Body of pancreas (tissue), 4 donors: Measurements from ENCODE around the gene CSGALNACT2. TPM values are rescaled to one million over a fixed set of nuclear protein-coding genes. Genes with fewer than 3 reads are reported as not detected.

Experiments used
- ATAC-seq: fragments of 150-250 bp; one replicate; pipeline ENCODE4 v1.9.1; 2016
- DNase-seq, 4 donors: peaks; one replicate each; pipeline ENCODE4 v3.0.0-alpha.2; 2019
- H3K27ac ChIP-seq, 4 donors: fragments of 200-600 bp; sonication (generic); 1 replicate in 3 of 4; 2 replicates in 1 of 4; pipeline versions ENCODE4 v1.5.1 to v1.6.1; 2016 to 2019; ENCODE audit warnings: mild to moderate bottlenecking in 1 of 4, mixed read lengths in 1 of 4, moderate library complexity in 1 of 4
- H3K27me3 ChIP-seq, 2 donors: fragments of 200-600 bp; sonication (generic); one replicate each; pipeline ENCODE4 v1.6.0; 2016; ENCODE audit warnings: mild to moderate bottlenecking in 1 of 2
- H3K36me3 ChIP-seq, 2 donors: fragments of 200-600 bp; sonication (generic); replicated peaks in 1 of 2; 2 replicates each; pipeline ENCODE4 v1.5.1; 2016; ENCODE audit warnings: low read depth in 2 of 2; ENCODE audit not compliant: insufficient read depth in 1 of 2
- H3K4me1 ChIP-seq: fragments of 200-600 bp; sonication (generic); one replicate; pipeline ENCODE4 v1.6.0; 2016
- H3K4me3 ChIP-seq, 2 donors: fragments of 200-600 bp; sonication (generic); 1 replicate in 1 of 2; 2 replicates in 1 of 2; pipeline ENCODE4 v1.5.1; 2016 to 2019
- H3K9me3 ChIP-seq, 3 donors: fragments of 200-600 bp; sonication (generic); 1 replicate in 2 of 3; 2 replicates in 1 of 3; pipeline ENCODE4 v1.5.1; 2016
- CTCF ChIP-seq, 7 experiments: fragments of 450-650 bp in 4 of 7; fragments of 200-600 bp in 3 of 7; sonication (generic) in 3 of 7; IDR thresholded peaks; one replicate each; pipeline ENCODE4 v1.5.1; 2016 to 2019; ENCODE audit warnings: antibody characterized with exemption in 7 of 7
- POLR2A ChIP-seq, 3 donors: fragments of 450-650 bp; IDR thresholded peaks; one replicate each; pipeline ENCODE4 v1.6.1; 2016; ENCODE audit warnings: antibody characterized with exemption in 3 of 3, mild to moderate bottlenecking in 2 of 3
- WGBS, 2 donors: methylation state at CpG; one replicate each; pipeline ENCODE4 v1.1.5; 2017; 5-methylcytosine and 5-hydroxymethylcytosine counted together
- intact Hi-C: fragments of 100-400 bp; cut with DNase I; formaldehyde crosslinking; loops from one replicate; pipeline ENCODE4 v1.15.1; 2023
- total RNA-seq, 2 donors: library from RNA; depleted of rRNA; stranded (reverse); fragments of >200 nt; gene quantifications; one replicate each; pipeline ENCODE4 v1.1.0, GENCODE V29; 2016

The CSGALNACT2 gene
- total RNA-seq, 2 donors from 2014 or later, result 6.9 to 9.6 TPM

GRCh38 chr10:43117031-43117776, 21.0 kb upstream of the CSGALNACT2 start:
- Histone ChIP-seq H3K4me1 (no peaks in the 10 kb centered on the region), H3K36me3 (no peaks in the 10 kb centered on the region), H3K27me3 (no peaks in the 10 kb centered on the region), H3K27ac (no peak overlapping the region), H3K9me3 (no peaks in the 10 kb centered on the region), H3K4me3 (no peak overlapping the region)
- DNase-seq (no peak), ATAC-seq (no peak)
- TF ChIP-seq POLR2A (IDR thresholded peaks at IDR 0.05) (no peak), CTCF (IDR thresholded peaks at IDR 0.05) (no peak)
- WGBS, 2 donors, result 25 to 78% methylated on average over 2 to 9 of the region's 9 CpGs
- intact Hi-C loops, result no loop called here

- H3K4me3 ChIP-seq, result no peak overlapping the region
- no peaks in the 10 kb centered on the region for H3K4me1 ChIP-seq
- intact Hi-C loops, result no loop called here
- no peaks in the 10 kb centered on the region for H3K27me3 ChIP-seq
- H3K27ac ChIP-seq, result no peak overlapping the region
- ATAC-seq (no peak), DNase-seq (no peak)
- WGBS, 2 donors, result 84 to 88% methylated on average over 10 to 18 of the region's 18 CpGs
- no peaks in the 10 kb centered on the region for H3K36me3 ChIP-seq
- TF ChIP-seq CTCF (IDR thresholded peaks at IDR 0.05) (no peak), POLR2A (IDR thresholded peaks at IDR 0.05) (no peak)
- no peaks in the 10 kb centered on the region for H3K9me3 ChIP-seq
Measured at GRCh38 chr10:43117777-43118583, 20.3 kb upstream of the CSGALNACT2 start.

- Histone ChIP-seq H3K27me3 (no peaks in the 10 kb centered on the region), H3K4me3 (no peak overlapping the region), H3K36me3 (no peaks in the 10 kb centered on the region), H3K9me3 (no peaks in the 10 kb centered on the region), H3K27ac (no peak overlapping the region), H3K4me1 (no peaks in the 10 kb centered on the region)
- ATAC-seq, result no peak
- DNase-seq, result no peak
- no peak for TF ChIP-seq CTCF (IDR thresholded peaks at IDR 0.05)
- TF ChIP-seq POLR2A (IDR thresholded peaks at IDR 0.05), result no peak
- intact Hi-C loops, result no loop called here
- 86% methylated on average over 13 to 15 of the region's 19 CpGs for WGBS, 2 donors
Measured at GRCh38 chr10:43118631-43119415, 19.4 kb upstream of the CSGALNACT2 start.

GRCh38 chr10:43119416-43120115, 18.7 kb upstream of the CSGALNACT2 start:
- intact Hi-C loops, result no loop called here
- H3K4me1 ChIP-seq, result no peaks in the 10 kb centered on the region
- no peaks in the 10 kb centered on the region for H3K27me3 ChIP-seq
- H3K9me3 ChIP-seq, result no peaks in the 10 kb centered on the region
- ATAC-seq, result no peak
- TF ChIP-seq POLR2A (IDR thresholded peaks at IDR 0.05) (no peak), CTCF (IDR thresholded peaks at IDR 0.05) (no peak)
- 92 to 94% methylated on average over 23 to 25 of the region's 31 CpGs for WGBS, 2 donors
- no peaks in the 10 kb centered on the region for H3K36me3 ChIP-seq
- no peak overlapping the region for H3K4me3 ChIP-seq
- no peak for DNase-seq
- H3K27ac ChIP-seq, result no peak overlapping the region
